HG02870 (cell line): ENCODE data around the gene STXBP5.

ENCODE experiments used
- ATAC-seq: cut with Tn5 transposase; IDR thresholded peaks from one replicate; pipeline ENCODE4 v1.9.1; 2021; ENCODE audit warnings: mild to moderate bottlenecking, moderate library complexity; ENCODE audit not compliant: unreplicated experiment

The STXBP5 gene

GRCh38 chr6:147177286-147177685, 26.9 kb upstream of the STXBP5 start:
- no peak for ATAC-seq

- no peak for ATAC-seq
These were observed 25.9 kb upstream of the STXBP5 start for GRCh38 chr6:147178355-147178754.

GRCh38 chr6:147179809-147180208, 24.4 kb upstream of the STXBP5 start:
- no peak for ATAC-seq

GRCh38 chr6:147180926-147181325, 23.3 kb upstream of the STXBP5 start:
- ATAC-seq = no peak

GRCh38 chr6:147184379-147184778, 19.8 kb upstream of the STXBP5 start:
- no peak for ATAC-seq

- no peak for ATAC-seq
These were observed 19.0 kb upstream of the STXBP5 start for GRCh38 chr6:147185216-147185615.

- no peak for ATAC-seq
These were observed 13.7 kb upstream of the STXBP5 start for GRCh38 chr6:147190556-147190955.

- no peak for ATAC-seq
These were observed 11.8 kb upstream of the STXBP5 start for GRCh38 chr6:147192278-147192911.

GRCh38 chr6:147194652-147195411, 9.4 kb upstream of the STXBP5 start:
- ATAC-seq = no peak

- no peak for ATAC-seq
These were observed 8.7 kb upstream of the STXBP5 start for GRCh38 chr6:147195510-147195909.

GRCh38 chr6:147195987-147196386, 8.2 kb upstream of the STXBP5 start:
- ATAC-seq = no peak

- no peak for ATAC-seq
These were observed 3.5 kb upstream of the STXBP5 start for GRCh38 chr6:147200711-147201110.

- ATAC-seq = peak; percentile 35
These were observed 2.2 kb upstream of the STXBP5 start for GRCh38 chr6:147201885-147202515.

GRCh38 chr6:147202516-147203310, 1.5 kb upstream of the STXBP5 start:
- ATAC-seq = peak; percentile 80

- peak; percentile 37 for ATAC-seq
These were observed 732 bp upstream of the STXBP5 start for GRCh38 chr6:147203311-147204059.

GRCh38 chr6:147204843-147205311, 660 bp downstream of the STXBP5 start:
- no peak for ATAC-seq

GRCh38 chr6:147205690-147206600, 1.7 kb downstream of the STXBP5 start:
- no peak for ATAC-seq

- no peak for ATAC-seq
These were observed 3.1 kb downstream of the STXBP5 start for GRCh38 chr6:147207351-147207750.
